HG03196 (cell line): ENCODE measurements around the gene SERPINB10.

ENCODE experiments used
- ATAC-seq: cut with Tn5 transposase; IDR thresholded peaks from one replicate; pipeline ENCODE4 v1.9.1; 2021; ENCODE audit not compliant: unreplicated experiment

Gene SERPINB10

GRCh38 chr18:63907664-63908063 is at the start of gene SERPINB10:
Gene SERPINB10 (plus strand): TSS chr18:63907958. CDS start chr18:63915511, 7,553 bp downstream.
- ATAC-seq: peak; percentile 54

- no peak for ATAC-seq
Observed at GRCh38 chr18:63858456-63858855, 49.3 kb upstream of the SERPINB10 start.

GRCh38 chr18:63859781-63860475 is 47.8 kb upstream of the SERPINB10 start:
- ATAC-seq: no peak

DNA sequence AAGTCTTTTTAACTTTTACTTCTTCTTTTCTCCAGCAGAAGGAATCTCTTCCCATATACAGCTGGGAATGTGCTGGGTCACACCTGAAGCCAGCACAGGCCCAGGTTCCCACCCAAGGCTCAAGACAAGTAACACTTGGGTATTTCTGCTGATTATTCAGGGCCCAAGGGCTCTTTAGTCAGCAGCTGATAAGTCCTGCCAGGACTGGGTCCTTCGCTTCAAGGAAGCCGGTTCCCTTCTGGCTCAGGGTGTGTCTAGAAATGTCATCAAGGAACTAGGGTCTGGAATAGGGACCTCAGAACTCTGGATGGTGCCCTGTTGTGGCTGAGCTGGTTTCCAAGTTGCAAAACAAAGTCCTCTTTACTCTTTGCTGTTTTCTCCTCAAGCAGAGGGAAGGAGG is 47.2 kb upstream of the SERPINB10 start:
- ATAC-seq: no peak

- no peak for ATAC-seq
Observed at GRCh38 chr18:63867368-63868125, 40.2 kb upstream of the SERPINB10 start.

DNA sequence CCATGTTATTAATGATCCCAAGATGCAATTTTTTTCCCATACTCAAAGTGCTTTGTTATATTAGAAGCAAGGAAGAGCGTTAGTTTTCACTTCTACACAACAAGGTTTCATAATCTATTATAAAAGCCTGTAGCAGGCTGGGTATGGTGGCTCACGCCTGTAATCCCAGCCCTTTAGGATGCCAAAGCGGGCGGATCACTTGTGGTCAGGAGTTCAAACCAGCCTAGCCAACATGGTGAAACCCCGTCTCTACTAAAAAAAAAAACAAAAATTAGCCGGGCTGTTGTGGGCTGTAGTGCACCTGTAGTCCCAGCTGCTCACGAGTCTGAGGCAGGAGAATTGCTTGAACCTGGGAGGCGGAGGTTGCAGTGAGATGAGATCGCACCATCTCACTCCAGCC is 39.2 kb upstream of the SERPINB10 start:
- no peak for ATAC-seq

DNA sequence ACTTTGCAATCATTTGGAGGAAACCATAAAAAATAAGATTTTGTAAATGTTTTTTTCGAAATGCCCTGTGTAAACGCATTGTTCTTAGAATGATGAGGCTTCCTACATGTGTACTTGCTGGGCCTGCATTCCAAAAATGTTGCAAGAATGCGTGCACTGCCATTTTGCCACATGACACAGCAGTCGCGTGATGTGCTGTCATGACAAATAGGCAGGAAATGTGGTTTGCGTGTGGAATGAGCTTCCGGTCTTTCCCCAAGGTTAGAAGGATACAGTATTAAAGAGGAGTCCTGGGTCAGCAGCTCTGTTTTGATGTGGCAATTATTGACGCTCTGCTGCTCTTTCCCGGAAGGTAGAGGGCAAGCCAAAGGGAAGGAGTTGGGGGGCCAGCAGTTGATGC is 38.4 kb upstream of the SERPINB10 start:
- no peak for ATAC-seq

DNA sequence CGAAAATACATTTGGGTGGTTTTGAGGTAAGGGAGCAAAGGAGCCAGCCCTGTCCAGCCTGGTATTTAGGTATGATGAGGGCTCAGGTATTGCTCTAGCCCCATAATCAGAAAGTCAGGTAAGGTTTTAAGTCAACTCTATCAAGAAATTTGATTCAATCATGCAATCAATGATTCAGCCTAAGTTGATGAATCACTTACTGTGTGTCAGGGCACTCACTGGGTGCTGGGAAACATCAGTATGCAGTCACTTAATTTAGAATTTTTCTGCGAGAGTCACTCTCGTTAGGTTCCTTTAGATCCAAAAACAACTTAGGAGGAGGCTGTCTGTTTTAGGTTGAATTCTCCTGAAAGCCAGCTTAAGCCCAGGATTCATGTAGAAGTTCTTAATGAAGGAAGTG is 37.9 kb upstream of the SERPINB10 start:
- ATAC-seq: no peak

GRCh38 chr18:63871836-63872235 is 35.9 kb upstream of the SERPINB10 start:
- ATAC-seq: no peak

GRCh38 chr18:63872586-63872985 is 35.2 kb upstream of the SERPINB10 start:
- ATAC-seq: no peak

GRCh38 chr18:63878343-63878742 is 29.4 kb upstream of the SERPINB10 start:
- no peak for ATAC-seq

- ATAC-seq: no peak
Observed at GRCh38 chr18:63878925-63879324, 28.8 kb upstream of the SERPINB10 start.

GRCh38 chr18:63879709-63880108 is 28.0 kb upstream of the SERPINB10 start:
- no peak for ATAC-seq

DNA sequence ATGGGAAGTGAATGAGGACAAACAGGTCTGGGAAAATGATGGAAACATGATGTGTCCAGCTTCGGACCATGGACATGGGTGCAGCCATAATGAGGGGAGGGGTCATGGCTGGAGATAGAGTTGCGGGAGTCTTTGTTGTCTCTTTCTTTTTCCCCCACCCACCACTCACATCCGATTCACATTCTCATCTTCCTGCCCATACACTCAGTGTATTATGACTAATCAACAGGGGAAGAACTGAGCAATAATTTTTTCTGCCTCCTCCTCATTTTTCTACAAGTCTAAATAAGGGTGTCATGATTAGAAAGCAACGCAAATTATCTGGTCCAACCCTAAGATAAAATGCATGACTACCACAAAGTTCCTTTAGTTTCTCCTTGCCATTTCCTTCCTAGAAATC is 25.9 kb upstream of the SERPINB10 start:
- ATAC-seq: no peak

DNA sequence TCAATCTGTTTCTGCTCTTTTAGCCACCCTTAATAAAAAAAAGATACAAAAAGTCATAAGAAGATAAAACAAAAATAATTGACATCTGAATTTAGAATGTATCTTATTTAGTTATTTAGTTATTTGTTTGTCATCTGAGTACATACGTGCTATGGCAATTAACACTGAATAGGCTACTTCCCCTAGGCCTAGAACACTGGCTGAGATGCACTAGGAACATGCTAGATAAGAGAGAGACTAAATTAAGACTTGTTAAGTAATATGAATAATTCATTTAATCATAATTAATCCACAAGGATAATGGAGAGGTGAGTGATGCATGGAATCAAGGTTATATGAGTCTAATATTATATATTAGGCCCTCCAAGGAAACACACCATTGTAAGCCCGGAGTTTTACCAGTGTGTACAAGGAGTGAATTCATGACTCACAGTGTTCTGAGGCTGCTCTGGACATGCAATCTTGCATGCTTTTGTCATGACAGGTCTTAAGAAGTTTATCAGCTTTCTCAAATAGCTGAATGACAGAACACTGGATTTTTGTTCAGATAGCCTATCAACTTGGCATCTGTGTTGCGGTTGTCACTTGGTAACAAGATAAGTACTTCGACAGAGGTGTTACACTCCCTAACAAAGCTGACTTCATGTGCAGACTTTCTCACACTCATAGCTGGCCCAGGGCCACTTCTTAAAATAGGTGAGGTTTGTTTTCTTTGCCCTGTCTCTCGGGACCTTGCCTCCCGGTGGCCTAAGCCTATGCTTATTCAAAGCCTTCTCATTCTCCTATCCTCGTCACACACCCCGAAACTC is 25.2 kb upstream of the SERPINB10 start:
- peak; percentile 77 for ATAC-seq

DNA sequence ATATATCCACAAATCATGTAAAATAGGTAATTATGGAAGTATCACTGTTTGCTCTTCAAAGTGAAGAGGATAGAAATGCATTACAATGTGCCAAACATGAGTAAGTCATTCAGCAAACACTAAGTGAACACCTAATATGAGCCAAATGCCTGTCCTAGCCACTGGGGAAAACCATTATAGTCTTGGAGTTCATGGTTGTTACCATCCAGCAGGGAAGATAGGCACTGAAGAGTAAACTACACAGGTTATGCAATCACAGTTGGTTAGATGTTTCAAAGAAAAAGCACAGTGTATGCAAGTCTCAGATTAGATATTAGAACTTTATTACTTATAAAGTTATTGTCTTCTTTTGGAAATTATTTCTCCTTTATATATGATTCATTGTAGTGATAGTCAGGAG is 24.1 kb upstream of the SERPINB10 start:
- no peak for ATAC-seq

DNA sequence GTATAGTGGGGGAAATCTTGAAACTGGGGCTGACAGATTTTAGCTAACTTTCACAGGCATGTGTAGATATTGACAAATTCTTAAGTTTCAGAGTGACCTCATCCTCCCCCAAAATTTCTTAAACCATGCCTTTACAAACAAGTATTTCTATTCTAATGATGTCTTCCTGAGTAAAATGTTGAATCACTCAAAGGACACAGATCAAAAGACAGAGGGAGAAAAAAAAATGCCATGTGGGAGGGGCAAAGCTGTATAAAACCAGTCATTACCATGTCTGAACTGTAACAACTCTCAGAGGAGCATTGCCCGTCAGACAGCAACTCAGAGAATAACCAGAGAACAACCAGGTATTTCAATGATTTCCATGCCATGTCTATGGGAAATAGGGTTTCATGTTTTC is 20.3 kb upstream of the SERPINB10 start, which contains the start of gene SERPINB2:
SERPINB2 (plus strand) TSS at position 282 of the 400 bp plus-strand sequence. CDS start 3,740 bp downstream, outside the sequence.
- no peak for ATAC-seq

DNA sequence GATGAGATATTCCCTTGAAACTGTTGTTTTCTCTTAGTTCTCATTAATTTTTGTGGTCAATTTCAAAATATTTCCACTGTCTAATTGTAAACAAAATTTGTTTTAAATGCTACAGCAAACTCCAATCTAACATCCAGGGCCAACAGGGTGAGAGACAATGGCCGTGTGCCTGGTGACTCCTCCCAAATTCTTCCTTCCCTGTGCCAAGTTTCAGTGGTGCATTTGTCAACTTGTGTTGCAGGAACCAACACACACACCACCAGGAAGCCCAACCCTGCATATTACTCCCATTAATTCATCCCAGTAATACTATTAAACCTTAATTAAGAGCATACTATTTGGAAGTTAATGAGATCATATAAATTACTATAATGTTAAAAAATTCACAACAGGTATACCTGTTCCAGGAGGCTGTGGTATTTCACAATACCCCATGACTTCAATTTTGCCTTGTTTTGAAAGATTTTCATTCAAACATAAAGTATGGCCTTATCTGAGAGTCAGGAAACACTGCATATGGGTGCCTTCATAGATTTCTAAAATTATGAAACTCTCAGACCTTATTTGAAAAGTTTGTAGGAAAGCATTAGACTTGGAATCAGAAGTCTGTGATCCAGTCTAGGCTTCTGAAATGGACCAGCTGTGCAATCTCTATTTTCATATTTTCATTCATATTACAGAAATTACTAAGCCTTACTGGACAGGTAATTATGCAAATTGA is 19.1 kb upstream of the SERPINB10 start:
- no peak for ATAC-seq

DNA sequence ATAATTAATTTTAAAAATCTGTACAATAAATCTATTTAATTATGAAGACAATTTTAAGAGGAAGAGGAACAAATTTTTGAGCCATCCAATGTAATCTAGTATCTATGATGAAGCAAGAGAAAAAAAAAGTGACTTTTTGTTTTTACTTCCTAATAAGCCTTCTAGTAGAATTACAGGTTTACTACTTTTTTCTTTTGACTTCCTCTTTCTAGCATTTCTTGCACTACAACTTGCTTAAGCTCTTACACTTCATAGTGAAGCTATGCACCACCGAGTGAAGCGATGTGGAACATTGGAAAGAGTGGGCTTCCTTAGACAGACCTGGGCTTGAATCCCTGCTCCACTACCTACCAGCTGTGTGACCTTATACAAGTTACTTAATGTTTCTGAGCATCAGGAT is 18.1 kb upstream of the SERPINB10 start:
- ATAC-seq: no peak

DNA sequence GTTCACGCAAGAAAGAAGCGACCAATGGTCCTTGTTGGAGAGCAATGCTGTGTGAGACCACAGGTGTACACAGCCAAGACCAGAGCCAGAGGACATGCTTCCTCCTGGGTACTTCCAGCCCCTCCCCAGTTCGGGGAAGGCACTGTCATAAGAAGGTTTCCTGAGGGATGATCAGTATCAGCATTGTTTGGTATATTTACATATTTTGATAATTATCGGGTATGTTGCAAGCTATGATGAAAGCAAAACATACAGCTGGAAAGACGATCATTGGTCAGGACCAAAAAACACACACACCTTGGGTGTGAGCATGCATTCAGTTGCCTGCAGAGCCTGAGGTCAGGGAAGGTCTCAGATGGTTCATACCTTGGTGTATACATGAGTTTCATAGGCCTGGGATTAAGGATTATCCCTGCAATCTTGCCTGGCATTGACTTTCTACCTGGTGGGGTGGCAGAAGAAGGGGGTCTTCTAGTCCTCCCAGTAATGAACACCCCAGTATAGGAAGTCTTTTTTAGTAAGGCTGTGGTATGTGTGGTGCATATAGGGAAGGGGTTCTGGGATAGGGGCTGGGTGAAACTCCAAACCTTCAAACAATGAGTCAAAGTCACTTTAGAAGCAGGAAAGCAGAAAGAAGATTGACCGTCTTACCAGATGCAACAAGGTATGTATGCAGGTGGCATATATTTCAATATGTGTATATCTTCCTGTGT is 17.4 kb upstream of the SERPINB10 start:
- no peak for ATAC-seq
